HG03378 (cell line): ENCODE data around the gene MFSD11.
"Not testable (repeated sequence)": the region's sequence is repeated elsewhere in the genome, so short reads cannot be mapped to it uniquely, and the experiment has no call there.

Experiments used
- ATAC-seq: cut with Tn5 transposase; IDR thresholded peaks from one replicate; pipeline ENCODE4 v1.9.1; 2021; ENCODE audit warnings: mild to moderate bottlenecking, moderate library complexity; ENCODE audit not compliant: unreplicated experiment

The MFSD11 gene

DNA sequence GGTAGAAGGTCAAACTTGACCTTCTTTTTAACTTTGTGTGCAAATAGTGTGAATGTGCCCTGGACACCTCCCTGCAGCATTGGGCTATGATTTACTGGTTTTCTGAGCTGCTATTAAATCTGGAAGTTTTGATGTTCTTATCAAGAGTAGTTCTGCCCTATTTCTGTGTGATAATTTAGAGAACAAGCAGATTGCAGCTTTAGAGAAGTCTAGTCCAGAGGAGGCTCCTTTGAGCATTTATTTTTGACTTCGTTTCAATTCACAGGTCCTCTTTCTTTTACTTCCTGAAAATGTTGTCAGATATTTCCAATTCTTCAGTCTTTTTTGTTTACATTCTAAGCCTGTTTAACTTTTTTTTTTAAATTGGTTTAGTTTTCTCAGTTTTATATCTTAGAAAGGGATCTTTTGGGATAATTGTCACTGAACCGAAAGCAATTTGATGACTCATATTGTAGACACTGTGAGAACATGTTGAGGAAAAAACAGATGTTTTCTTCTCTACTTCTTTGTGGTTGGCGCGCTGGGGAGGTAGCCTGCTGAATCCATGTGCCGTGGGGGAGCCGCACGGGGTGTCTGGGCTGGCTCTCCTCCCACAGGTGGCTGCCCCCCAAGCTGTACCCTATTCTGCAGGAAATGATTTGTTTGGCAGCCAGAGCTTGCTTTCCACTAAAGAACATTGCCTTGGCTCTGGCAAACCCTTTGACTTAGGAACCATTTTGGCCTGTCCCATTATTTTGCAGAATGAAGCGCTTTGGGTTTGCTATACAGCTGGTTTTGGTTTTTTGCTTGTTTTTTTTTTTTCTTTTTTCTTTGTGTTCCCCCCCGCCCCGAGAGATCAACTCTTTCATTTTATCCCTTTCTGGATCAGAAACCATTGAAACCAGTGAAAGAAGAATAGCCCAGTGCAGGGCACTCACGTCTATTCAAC, 53.4 kb downstream of the MFSD11 start:
- no peak for ATAC-seq

DNA sequence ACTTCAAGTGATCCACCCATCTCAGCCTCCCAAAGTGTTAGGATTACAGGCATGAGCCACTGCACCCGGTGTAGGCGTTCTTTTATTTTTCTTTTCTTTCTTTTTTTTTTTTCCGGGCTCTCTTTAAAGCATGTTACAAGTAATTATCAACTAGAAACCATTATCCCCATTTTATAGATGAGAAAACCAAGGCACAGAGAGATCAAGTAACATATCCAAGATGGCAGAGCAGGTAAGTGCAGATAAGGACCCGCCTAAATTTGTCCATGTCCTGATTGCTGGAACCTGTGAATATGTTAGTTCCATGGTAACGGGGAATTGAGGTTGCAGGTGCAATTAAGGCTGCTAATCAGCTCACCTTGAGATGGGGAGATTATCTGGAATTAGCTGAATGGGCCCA, 54.4 kb downstream of the MFSD11 start:
- ATAC-seq = no peak

DNA sequence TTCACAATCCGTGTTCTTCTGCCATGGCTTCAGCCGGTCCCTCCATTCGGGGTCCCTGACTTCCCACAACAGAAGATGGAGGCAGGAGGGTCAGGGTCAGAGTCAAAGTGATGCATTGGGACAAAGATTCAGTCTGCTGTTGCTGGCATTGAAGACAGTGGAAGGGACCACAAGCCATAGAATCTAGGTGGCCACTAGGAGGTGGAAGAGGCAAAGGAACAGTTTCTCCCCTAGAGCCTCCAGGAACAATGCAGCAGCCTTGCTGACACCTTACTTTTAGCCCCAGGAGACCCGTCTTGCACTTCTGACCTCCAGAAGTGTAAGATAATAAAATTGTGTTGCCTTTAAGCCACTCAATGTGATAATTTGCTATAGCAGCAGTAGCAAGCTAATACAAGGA, 55.9 kb downstream of the MFSD11 start:
- ATAC-seq = no peak

DNA sequence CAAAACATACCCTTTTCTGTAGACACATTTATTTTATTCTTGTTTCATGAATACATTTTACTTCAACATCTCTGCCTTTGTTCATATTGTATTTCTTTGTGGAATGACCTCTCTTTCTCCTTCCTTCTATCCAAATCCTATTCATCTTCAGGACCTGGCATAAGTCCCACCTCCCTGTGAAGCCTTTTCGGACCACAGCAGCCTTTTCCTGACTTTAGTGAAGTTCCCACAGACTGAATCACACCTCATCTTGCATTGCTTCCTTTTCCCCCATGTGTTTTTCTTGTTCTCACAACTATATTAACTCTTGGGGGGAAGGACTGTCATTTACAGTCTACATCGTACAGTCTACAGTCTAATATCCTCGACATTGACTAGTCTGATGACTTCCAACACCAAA, 58.2 kb downstream of the MFSD11 start:
- no peak for ATAC-seq

DNA sequence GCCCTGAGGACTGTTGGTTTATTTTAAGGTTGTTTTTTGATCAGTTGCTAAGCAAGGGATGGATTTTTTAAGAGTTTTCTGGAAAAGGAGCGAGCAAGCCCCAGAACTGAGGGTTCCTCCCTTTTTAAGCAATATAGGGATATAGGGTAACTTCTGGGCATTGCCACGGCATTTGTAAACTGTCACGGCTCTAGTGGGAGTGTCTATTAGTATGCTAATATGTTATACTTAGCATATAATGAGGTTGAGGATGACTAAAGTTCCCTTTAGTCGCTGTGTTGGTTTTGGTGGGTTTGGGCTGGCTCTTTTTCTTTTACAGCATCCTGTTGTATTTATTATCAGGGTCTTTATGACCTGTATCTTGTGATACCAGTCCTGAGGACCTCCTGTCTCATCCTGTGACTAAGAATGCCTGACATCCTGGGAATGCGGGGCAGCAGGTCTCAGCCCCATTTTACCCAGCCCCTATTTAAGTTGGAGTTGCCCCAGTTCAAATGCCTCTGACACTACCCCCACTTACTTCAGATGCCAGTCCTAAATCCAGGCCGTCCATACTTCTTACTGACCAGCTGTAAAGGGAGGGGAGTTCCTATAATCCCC, 59.4 kb downstream of the MFSD11 start:
- no peak for ATAC-seq

DNA sequence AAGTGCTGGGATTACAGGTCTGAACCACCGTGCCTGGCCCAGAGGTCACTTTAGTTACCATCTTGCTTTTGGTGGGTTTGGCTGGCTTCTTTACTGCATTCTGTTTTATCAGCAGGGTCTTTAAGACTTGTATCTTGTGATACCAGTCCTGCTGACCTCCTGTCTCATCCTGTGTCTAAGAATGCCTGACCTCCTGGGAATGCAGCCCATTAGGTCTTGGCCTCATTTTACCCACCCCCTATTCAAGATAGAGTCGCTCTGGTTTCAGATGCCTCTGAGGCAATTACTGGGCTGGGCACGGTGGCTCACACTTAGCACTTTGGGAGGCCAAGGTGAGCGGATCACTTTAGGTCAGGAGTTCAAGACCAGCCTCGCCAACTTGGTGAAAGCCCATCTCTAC, 63.8 kb downstream of the MFSD11 start:
- no peak for ATAC-seq

DNA sequence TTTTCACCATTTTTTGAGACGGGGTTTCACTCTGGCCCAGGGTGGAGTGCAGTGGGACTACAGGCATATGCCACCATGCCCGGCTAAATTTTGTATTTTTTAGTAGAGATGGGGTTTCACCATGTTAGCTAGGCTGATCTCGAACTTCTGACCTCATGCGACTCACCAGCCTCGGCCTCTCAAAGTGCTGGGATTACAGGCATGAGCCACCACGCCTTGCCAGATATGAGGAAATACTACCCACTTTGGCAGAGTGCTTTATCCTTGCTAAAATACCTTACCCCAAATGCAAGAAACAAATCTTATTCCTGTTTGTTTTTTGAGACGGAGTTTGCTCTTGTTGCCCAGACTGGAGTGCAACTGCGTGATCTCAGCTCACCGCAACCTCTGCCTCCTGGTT, 67.4 kb downstream of the MFSD11 start:
- no peak for ATAC-seq

DNA sequence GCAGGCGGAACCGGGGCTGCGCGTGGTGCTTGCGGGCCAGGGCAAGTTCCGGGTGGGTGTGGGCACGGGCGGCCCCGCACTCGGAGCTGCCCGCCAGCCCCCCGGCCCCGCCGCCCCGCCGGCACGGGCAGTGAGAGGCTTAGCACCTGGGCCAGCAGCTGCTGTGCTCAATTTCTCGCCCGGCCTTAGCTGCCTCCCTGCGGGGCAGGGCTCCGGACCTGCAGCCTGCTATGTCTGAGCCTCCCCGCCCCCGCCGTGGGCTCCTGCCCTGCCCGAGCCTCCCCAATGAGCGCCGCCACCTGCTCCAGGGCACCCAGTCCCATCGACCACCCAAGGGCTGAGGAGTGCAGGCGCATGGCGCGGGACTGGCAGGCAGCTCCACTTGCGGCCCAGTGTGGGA, 68.2 kb downstream of the MFSD11 start:
- ATAC-seq = not testable (repeated sequence)

DNA sequence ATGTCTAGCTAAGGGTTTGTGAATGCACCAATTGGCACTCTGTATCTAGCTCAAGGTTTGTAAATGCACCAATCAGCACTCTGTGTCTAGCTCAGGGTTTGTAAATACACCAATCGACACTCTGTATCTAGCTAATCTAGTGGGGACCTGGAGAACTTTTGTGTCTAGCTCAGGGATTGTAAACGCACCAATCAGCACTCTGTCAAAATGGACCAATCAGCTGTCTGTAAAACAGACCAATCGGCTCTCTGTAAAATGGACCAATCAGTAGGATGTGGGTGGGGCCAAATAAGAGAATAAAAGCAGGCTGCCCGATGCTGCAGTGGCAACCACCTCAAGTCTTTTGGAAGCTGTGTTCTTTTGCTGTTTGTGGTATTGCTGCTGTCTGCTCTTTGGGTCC, 68.8 kb downstream of the MFSD11 start:
- ATAC-seq = not testable (repeated sequence)

DNA sequence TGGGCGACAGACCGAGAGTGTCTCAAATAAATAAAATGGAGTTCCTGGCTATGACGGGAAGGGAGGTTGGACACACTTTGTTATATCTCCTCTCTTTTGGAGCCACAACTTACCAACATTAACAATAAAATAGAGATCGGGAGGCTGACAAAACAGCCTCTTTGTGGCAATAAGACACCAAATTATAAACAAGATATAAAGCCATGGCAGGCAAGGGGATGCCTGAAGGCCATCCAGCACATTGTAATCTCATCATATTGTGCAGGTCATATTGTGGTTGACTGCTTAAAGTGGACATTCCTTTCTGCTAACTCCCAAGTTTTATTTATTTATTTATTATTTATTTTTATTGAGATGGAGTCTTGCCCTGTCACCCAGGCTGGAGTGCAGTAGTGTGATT, 70.4 kb downstream of the MFSD11 start:
- no peak for ATAC-seq

DNA sequence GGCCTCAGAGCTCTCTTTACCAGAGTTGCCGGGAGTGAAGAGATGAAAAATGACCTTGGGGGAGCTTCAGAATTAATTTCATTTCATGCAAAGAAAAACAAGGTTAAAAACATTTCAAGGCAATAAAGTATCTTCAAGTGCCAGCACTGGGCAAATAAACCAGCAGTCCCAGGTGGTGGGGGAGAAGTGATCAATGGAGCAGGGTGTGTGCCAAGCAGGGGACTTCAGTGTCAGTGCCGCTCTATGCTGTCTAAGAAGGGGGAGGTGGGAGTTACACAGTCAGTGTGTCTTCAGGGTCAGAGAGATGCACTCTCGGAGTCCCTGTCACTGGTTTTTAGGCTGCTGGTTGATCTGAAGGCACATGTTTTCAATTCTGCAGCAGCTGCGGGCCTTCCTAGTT, 73.0 kb downstream of the MFSD11 start:
- no peak for ATAC-seq

DNA sequence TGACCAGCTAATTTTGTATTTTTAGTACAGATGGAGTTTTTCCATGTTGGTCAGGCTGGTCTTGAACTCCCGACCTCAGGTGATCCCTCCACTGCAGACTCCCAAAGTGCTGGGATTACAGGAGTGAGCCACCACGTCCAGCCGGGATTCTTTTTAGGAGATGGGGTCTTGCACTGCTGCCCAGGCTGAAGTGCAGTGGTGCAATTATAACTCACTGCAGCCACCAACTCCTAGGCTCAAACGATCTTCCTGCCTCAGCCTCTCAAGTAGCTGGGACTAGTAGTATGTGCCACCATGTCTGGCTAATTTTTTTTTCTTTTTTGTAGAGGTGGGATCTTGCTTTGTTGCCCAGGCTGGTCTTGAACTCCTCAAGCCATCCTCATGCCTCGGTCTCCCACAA, 73.9 kb downstream of the MFSD11 start:
- ATAC-seq = no peak

DNA sequence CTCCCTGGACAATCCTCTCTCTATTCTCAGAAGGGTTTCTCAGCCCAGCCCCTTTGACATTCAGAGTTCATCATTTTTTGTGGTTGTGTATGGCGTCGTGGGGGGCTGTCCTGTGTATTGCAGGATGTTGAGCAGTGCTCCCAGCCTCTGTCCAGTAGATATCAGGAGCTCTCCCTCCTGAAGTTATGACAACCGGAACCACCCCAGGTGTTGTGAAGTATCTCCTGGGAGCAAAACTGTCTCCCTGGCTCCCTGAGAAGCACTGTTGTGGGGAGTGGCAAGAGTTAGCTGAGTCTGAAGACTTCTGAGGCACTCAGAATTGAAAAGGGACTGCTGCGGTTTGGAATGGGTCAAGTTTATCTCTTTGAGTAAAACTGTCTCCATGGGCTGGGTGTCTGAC, 74.3 kb downstream of the MFSD11 start:
- no peak for ATAC-seq

DNA sequence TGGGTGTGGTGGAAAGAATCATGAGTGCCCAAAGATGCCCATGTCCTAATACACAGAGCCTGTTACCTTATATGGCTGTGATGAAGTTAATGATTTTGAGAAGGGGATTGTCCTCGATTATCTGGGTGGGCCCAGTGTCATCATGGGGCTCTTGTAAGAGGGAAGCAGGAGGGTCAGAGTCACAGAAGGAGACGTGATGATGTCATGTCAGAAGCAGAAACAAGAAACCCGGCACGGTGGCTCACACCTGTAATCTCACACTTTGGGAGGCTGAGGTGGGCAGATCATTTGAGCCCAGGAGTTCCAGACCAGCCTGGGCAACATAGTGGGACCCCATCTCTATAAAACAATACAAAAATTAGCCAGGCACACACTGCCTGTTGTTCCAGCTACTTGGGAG, 75.0 kb downstream of the MFSD11 start:
- ATAC-seq = no peak

DNA sequence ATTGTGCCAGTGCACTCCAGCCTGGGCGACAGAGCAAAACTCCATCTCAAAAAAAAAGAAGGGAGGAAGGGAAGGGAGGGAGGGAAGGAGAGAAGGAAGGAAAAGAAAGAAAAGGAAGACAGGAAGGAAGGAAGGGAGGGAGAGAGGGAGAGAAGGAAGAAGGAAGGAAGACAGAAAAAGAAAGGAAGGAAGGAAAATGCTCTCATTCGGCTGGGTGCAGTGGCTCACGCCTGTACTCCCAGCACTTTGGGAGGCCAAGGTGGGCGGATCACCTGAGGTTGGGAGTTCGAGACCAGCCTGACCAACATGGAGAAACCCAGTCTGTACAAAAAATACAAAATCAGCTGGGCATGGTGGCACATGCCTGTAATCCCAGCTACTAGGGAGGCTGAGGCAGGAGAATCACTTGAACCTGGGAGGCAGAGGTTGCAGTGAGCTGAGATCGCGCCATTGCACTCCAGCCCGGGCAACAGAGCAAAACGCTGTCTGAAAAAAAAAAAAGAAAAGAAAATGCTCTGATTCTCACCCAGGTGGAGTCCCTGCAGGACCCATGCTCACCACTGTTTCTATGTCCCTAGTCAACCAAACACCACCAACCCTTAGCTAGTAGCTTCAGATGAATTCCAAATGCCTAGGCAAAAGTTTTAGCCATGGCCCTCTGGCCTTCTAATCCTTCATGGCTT, 78.1 kb downstream of the MFSD11 start:
- not testable (repeated sequence) for ATAC-seq

DNA sequence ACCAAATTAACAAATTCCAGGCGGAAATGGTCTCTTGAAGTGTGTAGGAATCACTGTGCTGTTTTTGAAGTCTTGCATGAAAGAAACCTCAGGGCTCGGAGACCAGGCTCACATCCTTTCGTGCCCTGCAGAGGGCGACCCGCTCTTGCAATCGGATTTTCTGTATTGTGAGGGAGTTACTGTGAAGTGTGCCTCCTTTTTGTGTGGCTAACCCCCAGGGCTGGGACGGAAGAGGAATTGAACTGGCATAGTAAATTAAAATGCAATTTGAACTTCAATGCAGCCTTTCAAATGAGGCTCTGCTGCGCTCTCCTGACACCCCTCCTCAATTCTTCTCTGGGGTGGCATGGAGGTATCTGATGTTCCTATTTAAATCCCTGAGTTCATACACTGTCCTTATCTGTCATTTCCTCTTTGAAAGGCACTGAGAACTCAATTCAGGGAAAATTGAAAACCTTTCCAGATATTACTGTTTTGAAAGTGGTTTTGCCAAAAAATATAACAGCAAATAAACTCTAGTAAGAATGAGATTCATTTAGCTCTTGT, 78.7 kb downstream of the MFSD11 start:
- no peak for ATAC-seq

DNA sequence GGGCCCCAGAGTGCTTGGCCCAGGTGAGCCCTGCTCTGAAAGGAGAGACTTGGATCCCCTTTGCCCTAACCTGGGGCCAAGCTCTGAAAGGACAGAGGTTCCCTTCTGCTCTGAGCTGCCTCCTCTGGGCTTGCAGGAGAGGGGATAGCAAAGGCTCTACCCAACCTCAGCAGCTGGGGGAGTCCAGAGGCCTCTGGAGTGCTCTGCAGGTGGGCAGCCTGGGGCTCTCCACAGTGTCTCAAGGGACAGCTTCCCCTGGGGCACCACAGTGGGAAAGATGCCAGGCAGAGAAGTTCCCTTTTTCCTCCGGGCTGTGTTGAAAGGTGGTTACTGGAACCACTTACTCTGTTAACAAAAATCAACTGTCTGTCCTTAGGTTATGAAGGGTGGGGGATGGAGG, 82.1 kb downstream of the MFSD11 start:
- no peak for ATAC-seq

DNA sequence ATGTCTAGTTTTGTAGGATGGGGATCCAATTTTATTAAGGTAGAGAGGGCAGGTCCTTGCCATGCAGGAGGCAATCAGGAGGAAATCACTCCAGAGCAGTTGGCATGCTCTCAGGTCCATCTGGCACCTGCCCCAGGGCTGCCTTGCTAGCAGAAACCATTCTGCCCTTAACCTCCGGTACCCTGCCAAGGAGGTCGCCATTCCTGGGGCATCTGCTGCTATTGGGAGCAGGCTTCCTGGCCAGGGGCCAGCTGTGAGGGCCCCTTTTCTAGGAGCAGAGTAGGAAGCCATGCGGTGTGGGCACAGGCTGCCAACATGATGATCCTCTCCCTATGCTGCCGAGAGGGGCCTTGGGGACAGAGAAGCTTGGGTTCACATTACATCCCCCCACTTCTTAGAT, 82.6 kb downstream of the MFSD11 start:
- no peak for ATAC-seq

DNA sequence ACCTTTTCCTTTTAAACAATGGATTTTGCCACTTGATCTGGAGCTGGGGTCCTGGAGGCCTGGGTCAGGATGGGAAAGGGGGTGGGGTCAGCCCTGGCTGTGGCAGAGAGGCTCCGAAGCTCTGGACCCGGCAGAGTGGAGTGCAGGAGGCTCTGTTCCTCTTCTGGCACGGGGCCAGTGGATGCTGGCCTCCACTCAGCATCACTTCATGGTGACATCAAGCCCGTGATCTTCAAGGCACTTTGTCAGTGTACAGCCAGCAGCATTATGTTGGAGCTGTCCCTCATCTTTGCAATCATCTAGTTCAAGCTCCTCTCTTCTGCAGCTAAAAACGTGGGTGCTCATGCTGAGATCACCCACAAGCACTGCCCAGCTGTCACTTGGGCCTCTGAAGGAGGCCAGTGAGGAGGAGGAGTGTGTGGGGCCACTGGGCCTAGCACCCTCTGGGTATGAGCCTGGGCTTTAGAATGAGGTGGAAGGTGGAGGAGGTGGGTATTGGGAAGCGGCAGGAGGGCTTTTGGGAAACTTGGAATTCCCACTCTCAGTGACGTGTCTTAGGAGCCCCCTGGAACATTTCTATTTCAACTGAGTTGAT, 84.4 kb downstream of the MFSD11 start:
- no peak for ATAC-seq

DNA sequence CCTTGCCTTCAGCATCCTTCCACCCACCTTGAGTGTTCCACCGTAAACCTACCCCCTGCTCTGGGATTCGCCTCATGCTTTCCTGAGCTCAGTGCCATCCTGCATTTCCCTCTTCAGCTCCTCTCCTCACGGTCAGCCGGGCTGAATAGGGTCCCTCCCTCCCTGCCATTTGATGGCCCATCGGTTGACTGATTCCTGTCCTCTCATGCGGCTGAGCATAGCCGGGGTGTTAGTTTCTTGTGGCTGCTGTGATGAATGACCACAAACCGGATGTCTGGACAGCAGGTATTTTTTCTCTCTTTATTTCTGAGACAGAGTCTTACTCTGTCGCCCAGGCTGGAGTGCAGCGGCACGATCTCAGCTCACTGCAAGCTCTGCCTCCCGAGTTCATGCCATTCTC, 86.2 kb downstream of the MFSD11 start:
- no peak for ATAC-seq

DNA sequence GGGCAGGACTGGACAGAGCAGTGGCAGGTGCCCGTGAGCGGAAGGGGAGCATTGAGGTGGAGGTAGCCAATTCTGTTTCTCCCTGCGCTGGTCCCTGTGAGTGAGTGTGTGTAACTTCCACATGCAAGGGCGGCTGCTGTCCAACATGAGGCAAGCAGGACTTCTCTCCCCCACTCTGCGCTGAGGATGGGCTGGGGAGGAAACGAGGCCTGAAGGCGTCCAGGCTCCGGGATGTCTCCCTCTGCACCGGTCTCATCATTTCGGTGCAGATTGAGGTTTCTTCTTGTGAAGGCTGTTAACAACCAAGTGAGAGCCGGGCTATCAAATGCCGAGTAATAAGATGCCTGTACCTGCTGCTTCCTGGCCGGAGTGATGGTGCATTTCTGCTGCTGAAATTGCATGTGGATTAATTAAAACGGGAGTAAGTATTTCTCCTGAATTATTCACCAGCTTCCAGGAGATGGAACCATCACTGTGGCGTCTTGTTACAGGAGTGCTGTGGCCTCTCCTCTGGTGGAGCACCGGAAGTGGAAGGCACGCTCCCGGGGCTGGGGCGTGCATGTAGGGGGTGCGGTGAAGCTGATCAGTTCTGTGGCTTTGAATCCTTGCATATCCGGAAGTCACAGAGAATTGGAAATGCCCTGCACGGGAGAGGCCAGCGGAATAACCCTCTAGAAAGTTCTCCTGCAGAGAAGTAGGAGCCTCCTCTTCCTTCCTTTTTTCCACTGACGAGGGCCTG, 88.6 kb downstream of the MFSD11 start:
- no peak for ATAC-seq
